ENCODE results near the gene GPR37L1. TPM values are rescaled to one million over a fixed set of nuclear protein-coding genes. Genes with fewer than 3 reads are reported as not detected.
"Not testable (repeated sequence)": the region's sequence is repeated elsewhere in the genome, so short reads cannot be mapped to it uniquely, and the experiment has no call there.

GPR37L1 gene
- total RNA-seq, 2 experiments from 2014 or later = not detected

DNA sequence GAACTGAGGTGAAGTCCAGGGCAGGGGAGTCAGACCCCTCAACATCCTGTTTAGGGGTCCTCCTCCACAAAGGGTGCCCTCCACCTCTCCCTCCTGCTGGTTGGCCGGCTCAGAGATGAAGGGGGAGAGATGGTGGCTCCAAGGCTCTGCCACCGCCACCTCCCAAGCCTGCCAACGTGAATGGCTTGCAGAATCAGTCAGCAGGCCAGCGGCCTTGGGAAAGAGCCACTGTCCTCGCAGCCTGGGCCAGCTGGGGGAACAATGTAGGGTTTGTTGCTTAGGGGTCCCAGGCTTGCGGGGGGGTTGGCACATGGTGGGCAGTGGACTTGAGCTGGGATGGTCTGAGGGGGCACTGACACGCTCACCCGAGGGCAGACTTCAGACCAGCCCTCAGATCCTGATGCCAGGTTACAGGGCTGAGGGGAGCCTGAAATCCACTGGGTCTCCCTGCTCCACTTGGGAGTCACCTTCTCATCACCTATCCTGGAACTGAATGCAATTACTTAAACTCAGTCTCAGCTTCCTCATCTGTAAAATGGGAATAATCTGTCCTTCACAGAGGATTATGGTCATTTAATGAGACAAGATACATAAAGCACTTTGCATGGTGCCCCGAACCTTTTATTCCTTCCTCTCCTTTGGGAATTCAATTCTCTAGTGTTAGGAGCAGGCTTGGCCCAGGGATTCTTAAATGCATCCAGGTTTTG lies 8.3 kb downstream of the GPR37L1 start:
- ChIA-PET POLR2A (no interaction called here), CTCF (interaction anchor here (1.1 kb wide), 2 partner anchors 15 to 235 kb away, joined by 3 to 5 read pairs; no protein-coding TSS in a partner anchor)
- no peaks in the 10 kb centered on the region for H3K9me3 Mint-ChIP-seq
- peaks cover 5% of the 10 kb centered on the region for H3K36me3 Mint-ChIP-seq (ENCODE audit: low read depth)
- DNase-seq = no peak
- no peaks in the 10 kb centered on the region for H3K4me1 Mint-ChIP-seq
- no peak overlapping the region for H3K27ac Mint-ChIP-seq
- H3K27me3 Mint-ChIP-seq = peaks cover 2% of the 10 kb centered on the region
- no peak overlapping the region for H3K4me3 Mint-ChIP-seq

DNA sequence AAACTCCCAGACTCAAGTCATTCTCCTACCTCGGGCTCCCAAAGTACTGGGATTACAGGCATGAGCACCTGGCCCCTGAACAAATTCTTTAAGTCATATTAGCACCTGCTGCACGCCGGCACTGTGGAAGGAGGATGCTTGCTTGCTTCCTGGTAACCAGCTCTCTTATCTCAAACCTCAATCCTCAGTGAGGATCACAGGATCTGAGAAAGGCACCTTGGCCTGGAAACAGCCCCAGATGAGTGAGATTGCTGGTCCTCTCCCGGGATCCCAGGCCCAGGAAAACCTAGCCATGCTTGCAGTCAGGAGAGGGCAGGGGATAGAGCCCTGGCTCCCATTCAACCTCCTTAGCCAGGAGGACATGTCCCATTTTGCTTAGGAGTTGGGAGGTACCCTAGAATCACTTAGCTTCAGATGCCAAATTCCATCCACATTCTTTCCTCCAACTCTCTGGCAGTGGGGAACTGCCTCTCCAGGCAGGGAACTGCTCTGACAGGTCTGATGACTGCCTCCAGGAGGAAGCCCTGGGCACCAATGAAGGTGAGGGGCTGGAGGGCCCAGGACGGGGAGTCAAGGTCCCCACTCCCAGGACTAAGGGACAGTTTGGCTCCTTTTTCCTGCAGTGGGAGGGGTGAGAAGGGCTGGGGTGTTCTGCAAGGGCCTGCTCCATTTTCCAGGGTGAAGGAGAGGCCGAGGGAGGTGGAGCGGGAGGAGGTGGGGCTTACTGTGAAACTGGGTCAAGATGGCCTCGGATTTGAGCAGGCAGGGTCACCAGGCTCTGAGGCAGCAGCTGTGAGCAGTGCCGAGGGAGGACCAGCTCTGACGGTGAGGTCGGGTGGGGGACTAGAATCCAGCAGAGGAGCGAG lies 9.5 kb downstream of the GPR37L1 start:
- DNase-seq = no peak
- Mint-ChIP-seq H3K4me3 (no peak overlapping the region), H3K27me3 (peaks cover 1% of the 10 kb centered on the region), H3K4me1 (no peaks in the 10 kb centered on the region), H3K27ac (no peak overlapping the region), H3K9me3 (no peaks in the 10 kb centered on the region), H3K36me3 (ENCODE audit: low read depth) (peaks cover 5% of the 10 kb centered on the region)
- ChIA-PET CTCF (interaction anchor here (0.6 to 1.3 kb wide), 2 partner anchors 8 to 58 kb away, joined by 3 to 4 read pairs; no protein-coding TSS in a partner anchor), POLR2A (interaction anchor here (0.7 kb wide), 1 partner anchor 126 kb away, joined by 3 read pairs; no protein-coding TSS in a partner anchor)

DNA sequence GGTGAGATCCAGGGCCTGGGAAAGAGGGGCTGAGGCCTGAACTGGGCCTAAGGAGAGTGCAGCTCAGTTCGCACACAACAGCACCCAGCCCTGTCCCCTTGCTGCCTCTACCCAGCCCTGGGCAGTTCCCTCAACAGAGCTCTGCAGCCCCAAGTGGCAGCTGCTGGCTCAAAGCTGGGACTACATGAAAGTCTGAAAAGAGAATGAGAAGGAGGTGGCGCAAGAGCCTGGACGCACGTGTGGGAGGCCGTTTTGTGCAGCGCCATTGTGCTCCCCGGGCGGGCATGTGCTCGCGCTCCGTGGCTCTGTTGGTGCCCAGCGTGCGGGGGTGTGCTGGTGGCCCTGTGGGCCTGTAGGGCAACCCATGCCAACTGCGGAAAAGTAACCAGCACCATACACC lies 10.3 kb downstream of the GPR37L1 start:
- no peaks in the 10 kb centered on the region for H3K27me3 Mint-ChIP-seq
- H3K9me3 Mint-ChIP-seq = no peaks in the 10 kb centered on the region
- POLR2A ChIA-PET = interaction anchor here (0.7 kb wide), 1 partner anchor 127 kb away, joined by 3 read pairs; no protein-coding TSS in a partner anchor
- peaks cover 11% of the 10 kb centered on the region for H3K36me3 Mint-ChIP-seq (ENCODE audit: low read depth)
- H3K4me1 Mint-ChIP-seq = no peaks in the 10 kb centered on the region
- no peak overlapping the region for H3K27ac Mint-ChIP-seq
- no peak for DNase-seq
- CTCF ChIA-PET = interaction anchor here (1.3 kb wide), 1 partner anchor 9 kb away, joined by 4 read pairs; no protein-coding TSS in a partner anchor
- H3K4me3 Mint-ChIP-seq = no peak overlapping the region

- no peak for DNase-seq
- ChIA-PET CTCF (interaction anchor here (1.3 kb wide), 1 partner anchor 10 kb away, joined by 4 read pairs; no protein-coding TSS in a partner anchor), POLR2A (no interaction called here)
- Mint-ChIP-seq H3K36me3 (ENCODE audit: low read depth) (peaks cover 14% of the 10 kb centered on the region), H3K4me1 (no peaks in the 10 kb centered on the region), H3K27ac (no peak overlapping the region), H3K4me3 (no peak overlapping the region), H3K27me3 (no peaks in the 10 kb centered on the region), H3K9me3 (no peaks in the 10 kb centered on the region)
Observed at GRCh38 chr1:202133496-202133895, 10.8 kb downstream of the GPR37L1 start.

- CTCF ChIA-PET = interaction anchor here (0.7 kb wide), 2 partner anchors 134 to 149 kb away, joined by 3 read pairs; no protein-coding TSS in a partner anchor
- H3K27ac Mint-ChIP-seq = no peak overlapping the region
- POLR2A ChIA-PET = no interaction called here
- H3K4me3 Mint-ChIP-seq = no peak overlapping the region
- no peaks in the 10 kb centered on the region for H3K27me3 Mint-ChIP-seq
- H3K36me3 Mint-ChIP-seq (ENCODE audit: low read depth) = peaks cover 15% of the 10 kb centered on the region
- no peaks in the 10 kb centered on the region for H3K4me1 Mint-ChIP-seq
- DNase-seq = no peak
- no peaks in the 10 kb centered on the region for H3K9me3 Mint-ChIP-seq
Observed at GRCh38 chr1:202133989-202134388, 11.3 kb downstream of the GPR37L1 start.

DNA sequence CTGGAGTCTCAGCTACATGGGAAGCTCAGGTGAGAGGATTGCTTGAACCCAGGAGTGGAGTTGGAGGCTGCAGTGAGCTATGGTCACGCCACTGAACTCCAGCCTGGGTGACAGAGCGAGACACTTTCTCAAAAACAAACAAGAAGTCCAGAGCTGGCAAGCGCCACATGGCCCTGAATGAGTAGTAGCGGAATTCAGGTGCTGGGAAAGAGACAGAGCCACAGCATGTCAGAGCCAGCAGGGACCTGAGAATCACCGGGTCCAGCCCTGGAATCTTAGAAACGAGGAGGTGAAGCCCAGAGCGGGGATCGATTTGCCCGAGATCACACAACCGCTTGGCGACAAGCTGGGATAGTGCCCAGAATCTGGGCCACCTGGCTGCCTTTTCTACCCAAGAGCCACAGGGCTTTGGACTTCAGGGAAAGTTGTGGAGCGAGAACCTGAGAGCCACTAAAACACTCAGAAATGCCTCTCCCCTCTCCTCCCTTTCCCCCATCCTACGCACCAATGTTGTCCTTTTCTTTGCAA lies 12.0 kb downstream of the GPR37L1 start:
- Mint-ChIP-seq H3K4me1 (no peaks in the 10 kb centered on the region), H3K4me3 (no peak overlapping the region), H3K27ac (no peak overlapping the region), H3K36me3 (ENCODE audit: low read depth) (peaks cover 17% of the 10 kb centered on the region), H3K27me3 (no peaks in the 10 kb centered on the region), H3K9me3 (no peaks in the 10 kb centered on the region)
- ChIA-PET POLR2A (no interaction called here), CTCF (interaction anchor here (0.7 to 1.8 kb wide), 6 partner anchors 9 to 136 kb away, joined by 3 to 10 read pairs (median 3); partner anchors contain the start of gene PTPN7)
- DNase-seq = no peak

- Mint-ChIP-seq H3K36me3 (ENCODE audit: low read depth) (peaks cover 17% of the 10 kb centered on the region), H3K4me3 (no peak overlapping the region), H3K4me1 (no peaks in the 10 kb centered on the region), H3K27ac (no peak overlapping the region), H3K27me3 (no peaks in the 10 kb centered on the region), H3K9me3 (no peaks in the 10 kb centered on the region)
- ChIA-PET CTCF (interaction anchor here (0.7 to 1.8 kb wide), 6 partner anchors 9 to 136 kb away, joined by 3 to 10 read pairs (median 3); partner anchors contain the start of gene PTPN7), POLR2A (no interaction called here)
- peak; percentile 62 for DNase-seq
Observed at GRCh38 chr1:202135221-202135721, 12.6 kb downstream of the GPR37L1 start.

- no peak for DNase-seq
- Mint-ChIP-seq H3K27me3 (no peaks in the 10 kb centered on the region), H3K4me3 (no peak overlapping the region), H3K36me3 (ENCODE audit: low read depth) (peaks cover 23% of the 10 kb centered on the region), H3K27ac (no peak overlapping the region), H3K9me3 (no peaks in the 10 kb centered on the region), H3K4me1 (peaks cover 32% of the 10 kb centered on the region)
- CTCF ChIA-PET = no interaction called here
- POLR2A ChIA-PET = no interaction called here
Observed at GRCh38 chr1:202140833-202141232, 18.1 kb downstream of the GPR37L1 start.

- H3K27ac Mint-ChIP-seq, POLR2A ChIA-PET, H3K4me3 Mint-ChIP-seq, H3K9me3 Mint-ChIP-seq, H3K27me3 Mint-ChIP-seq, DNase-seq: not testable (repeated sequence)
- Mint-ChIP-seq H3K4me1 (peaks cover 36% of the 10 kb centered on the region), H3K36me3 (ENCODE audit: low read depth) (peaks cover 22% of the 10 kb centered on the region)
- CTCF ChIA-PET = interaction anchor here (0.6 kb wide), 1 partner anchor 22 kb away, joined by 3 read pairs; no protein-coding TSS in a partner anchor
Observed at GRCh38 chr1:202141468-202141867, 18.8 kb downstream of the GPR37L1 start.

DNA sequence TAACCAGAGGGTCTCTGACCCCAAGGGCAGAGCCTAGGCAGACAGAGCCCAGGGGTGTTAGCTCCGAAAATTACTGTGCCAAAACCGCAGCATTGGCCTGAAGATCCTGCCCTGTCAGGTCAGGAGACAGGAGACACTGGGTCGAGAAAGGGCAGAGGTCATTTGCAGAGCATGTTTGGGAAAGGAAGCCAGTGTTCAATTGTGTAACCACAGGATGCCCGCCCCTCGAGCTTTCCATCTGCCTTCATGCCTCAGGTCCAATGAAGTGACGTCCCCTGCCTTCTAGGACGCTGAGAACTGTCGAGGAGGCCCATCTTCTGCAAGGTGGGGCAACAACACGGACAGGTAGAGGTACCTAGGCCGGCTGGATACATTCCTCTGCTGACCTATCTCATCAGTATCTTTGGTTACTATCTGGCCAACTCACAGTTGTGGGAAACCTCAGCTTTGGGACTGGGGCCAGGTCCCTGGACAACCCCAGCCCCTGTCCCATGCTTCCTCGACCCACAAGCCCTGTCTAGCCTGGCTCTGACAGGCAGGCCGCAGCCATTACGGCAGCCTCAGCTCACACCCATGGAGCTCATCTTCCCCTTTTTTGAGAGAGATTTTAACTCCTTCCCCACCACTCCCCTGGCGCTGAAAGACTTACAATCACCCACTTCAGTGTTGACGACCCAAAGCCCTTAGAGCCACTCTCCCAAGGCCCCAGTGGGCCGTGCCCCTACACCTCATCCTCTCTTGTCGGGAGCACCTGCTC lies 20.5 kb downstream of the GPR37L1 start:
- CTCF ChIA-PET = interaction anchor here (1.2 to 6.5 kb wide), 3 partner anchors 17 to 143 kb away, joined by 3 to 35 read pairs (median 3); partner anchors contain the start of gene PTPN7
- Mint-ChIP-seq H3K27ac (peak overlapping the region; percentile 83), H3K9me3 (no peaks in the 10 kb centered on the region), H3K4me3 (peak overlapping the region; percentile 93), H3K4me1 (peaks cover 38% of the 10 kb centered on the region), H3K36me3 (ENCODE audit: low read depth) (peaks cover 21% of the 10 kb centered on the region), H3K27me3 (no peaks in the 10 kb centered on the region)
- DNase-seq = no peak
- POLR2A ChIA-PET = interaction anchor here (1.1 kb wide), 1 partner anchor 17 kb away, joined by 3 read pairs; the partner anchor contains the start of gene PTPN7

DNA sequence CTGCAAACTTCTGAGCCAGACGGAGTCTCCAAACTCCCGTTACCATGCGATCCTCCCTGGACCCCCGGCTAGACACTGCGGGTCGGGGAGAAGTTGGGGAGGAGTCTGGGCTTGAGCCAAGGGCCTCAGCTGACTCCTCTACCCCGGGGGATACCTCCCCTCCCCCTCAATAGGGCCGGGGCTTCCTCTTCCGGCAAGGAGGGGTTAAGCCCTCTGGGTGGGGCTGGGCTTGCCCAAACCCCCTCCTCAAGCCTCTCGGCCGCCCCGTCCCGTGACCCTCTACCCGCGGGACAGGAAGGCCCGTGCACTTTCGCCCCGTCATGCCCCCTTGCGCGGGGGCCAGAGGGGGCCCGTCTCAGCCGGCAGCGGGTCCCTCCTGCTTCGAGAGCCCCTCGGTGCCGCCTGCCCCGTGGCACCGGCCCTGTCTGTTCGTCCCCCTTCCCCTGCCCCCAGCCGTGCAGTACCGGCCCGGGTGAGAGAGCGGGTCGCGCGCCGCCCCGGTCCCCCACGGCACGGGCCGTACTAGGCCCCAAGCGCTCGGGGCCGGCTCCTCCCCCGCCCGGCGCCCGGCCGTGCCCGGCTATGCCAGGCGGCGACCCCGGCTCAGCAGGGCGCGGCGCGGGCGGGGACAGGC lies 21.2 kb downstream of the GPR37L1 start:
- Mint-ChIP-seq H3K27me3 (no peaks in the 10 kb centered on the region), H3K9me3 (no peaks in the 10 kb centered on the region)
- peak; percentile 41 for DNase-seq

More for the DNA sequence above, 21.2 kb downstream of the GPR37L1 start:
- Mint-ChIP-seq H3K4me3 (peak overlapping the region; percentile 93), H3K27ac (peak overlapping the region; percentile 83), H3K36me3 (ENCODE audit: low read depth) (peaks cover 22% of the 10 kb centered on the region), H3K4me1 (peaks cover 38% of the 10 kb centered on the region)
- ChIA-PET CTCF (interaction anchor here (0.9 to 6.5 kb wide), 3 partner anchors 16 to 783 kb away, joined by 3 to 35 read pairs (median 3); partner anchors contain the start of genes KLHL12 and PTPN7), POLR2A (interaction anchor here (1.1 kb wide), 1 partner anchor 16 kb away, joined by 3 read pairs; the partner anchor contains the start of gene PTPN7)
